Measurements from ENCODE around the gene ZFP1.
"Not testable (repeated sequence)": the region's sequence is repeated elsewhere in the genome, so short reads cannot be mapped to it uniquely, and the experiment has no call there.

The ZFP1 gene

DNA sequence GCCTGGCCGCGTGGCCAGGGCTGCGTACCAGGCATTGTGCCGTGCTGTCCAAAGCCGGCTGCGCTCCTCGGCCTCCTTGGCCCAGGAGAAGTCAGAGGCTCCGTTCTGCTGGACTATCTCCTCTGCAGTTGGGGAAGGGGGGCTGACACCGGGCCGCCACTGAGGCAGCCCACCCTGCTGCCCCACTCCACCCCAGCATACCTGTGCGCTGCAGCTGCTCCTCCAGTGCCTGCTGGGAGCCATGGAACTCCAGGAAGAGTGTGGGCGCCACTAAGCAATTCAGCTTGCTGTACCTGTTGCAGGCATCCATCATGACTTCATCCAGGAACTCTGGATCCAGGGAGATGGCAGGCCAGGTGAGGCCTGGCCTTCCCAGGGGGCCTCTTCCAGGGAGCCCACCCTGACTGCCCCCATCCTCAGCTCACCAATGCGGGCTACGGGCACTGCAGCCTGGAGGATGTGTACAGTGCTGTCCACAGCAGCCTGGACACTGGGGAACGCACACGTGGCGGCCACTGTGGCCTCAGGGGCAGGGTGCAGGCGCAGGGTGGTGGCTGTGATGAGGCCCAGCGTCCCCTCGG lies 34.7 kb upstream of the ZFP1 start:
- no peak for DNase-seq

GRCh38 chr16:75114179-75114945 lies 34.0 kb upstream of the ZFP1 start:
- no peak for DNase-seq

DNA sequence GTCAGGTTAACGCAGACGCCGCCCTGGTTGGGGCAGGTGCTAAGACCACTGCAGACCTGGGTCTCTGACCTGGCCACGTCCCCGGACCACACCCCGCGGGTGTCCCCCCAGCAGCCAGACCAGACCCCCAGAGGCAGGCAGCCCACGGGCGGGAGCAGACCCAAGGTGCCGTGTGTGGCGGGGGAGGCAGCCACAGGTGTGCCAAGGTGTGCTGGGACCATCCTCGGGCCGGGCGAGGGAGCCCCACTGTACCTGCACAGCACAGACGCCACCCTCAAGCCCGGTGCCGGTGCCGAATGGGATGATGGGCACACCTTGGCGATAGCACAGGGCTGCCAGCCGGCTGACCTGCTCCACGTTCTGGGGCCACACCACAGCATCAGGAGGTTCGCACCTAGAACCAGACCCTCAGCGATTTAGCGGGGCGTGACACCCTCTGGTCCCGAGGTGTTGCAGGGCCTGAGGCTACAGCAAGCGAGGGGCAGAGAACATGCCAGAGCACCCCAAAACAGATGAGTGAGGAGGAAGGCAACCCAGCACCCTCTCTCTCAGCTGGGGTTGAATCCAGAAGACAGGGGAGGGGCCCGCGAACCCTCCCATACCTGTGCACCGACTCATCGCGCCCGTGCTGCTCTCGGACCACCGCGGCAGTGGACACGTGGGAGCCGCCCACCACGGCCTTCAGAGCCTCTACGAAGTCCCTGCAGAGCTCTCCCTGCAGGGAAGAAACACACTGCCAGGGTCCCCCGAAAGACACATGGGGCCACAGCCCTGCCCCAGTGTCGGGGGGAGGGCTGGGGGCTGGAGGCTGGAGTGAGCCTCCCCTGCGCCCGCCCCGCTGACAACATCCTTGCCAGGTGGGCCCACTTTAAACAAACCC lies 33.1 kb upstream of the ZFP1 start:
- DNase-seq: no peak

- DNase-seq: no peak
Observed at GRCh38 chr16:75116081-75116910, 32.0 kb upstream of the ZFP1 start, which contains the start of gene LDHD. LDHD (minus strand) TSS chr16:75116780; CDS start chr16:75116720, 60 bp downstream.

GRCh38 chr16:75116911-75117245 lies 31.4 kb upstream of the ZFP1 start:
- DNase-seq: no peak

GRCh38 chr16:75118943-75119539 lies 29.3 kb upstream of the ZFP1 start:
- no peak for DNase-seq

DNA sequence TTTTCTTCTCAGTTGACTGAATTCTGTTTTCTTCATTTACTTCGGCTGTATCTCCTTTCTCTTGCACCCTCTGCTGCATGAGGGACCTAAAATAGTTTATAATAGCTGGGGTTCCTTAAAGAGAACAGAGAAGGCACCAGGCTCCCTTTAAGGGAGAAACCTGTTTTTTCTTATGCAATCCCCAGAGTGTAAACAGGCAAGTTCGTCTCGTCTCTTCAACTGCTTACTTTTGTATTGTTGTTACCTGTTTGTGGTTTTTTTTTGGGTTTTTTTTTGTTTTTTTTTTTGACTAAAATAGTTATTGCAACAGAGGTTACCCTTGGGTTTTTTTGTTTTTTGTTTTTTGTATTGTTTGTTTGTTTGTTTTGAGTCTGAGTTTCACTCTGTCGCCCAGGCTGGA lies 28.1 kb upstream of the ZFP1 start:
- no peak for DNase-seq

GRCh38 chr16:75121949-75122568 lies 26.3 kb upstream of the ZFP1 start:
- no peak for DNase-seq

DNA sequence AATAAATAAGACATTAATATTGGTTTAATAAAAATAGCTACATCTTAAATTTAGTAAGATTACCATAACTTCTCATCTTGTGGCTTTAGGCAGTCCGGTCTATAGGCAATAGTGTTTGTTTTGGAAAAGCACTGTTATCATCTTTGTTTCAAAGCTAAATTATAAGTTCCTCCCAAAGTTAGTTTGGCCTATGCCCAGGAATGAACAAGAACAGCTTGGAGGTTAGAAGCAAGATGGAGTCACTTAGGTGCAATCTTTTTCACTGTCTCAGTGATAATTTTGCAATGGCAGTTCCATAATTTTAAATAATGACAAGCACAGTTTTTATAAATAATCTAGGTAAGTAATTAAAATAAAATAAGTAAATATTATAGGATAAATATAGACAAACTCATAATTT lies 25.7 kb upstream of the ZFP1 start:
- DNase-seq: no peak

- DNase-seq: no peak
Observed at GRCh38 chr16:75127713-75128415, 20.5 kb upstream of the ZFP1 start.

GRCh38 chr16:75129421-75130149 lies 18.7 kb upstream of the ZFP1 start:
- DNase-seq: not testable (repeated sequence)

- DNase-seq: no peak
Observed at GRCh38 chr16:75130150-75130771, 18.1 kb upstream of the ZFP1 start.

- DNase-seq: no peak
Observed at GRCh38 chr16:75131081-75131480, 17.2 kb upstream of the ZFP1 start.

GRCh38 chr16:75138233-75138632 lies 10.1 kb upstream of the ZFP1 start:
- no peak for DNase-seq

DNA sequence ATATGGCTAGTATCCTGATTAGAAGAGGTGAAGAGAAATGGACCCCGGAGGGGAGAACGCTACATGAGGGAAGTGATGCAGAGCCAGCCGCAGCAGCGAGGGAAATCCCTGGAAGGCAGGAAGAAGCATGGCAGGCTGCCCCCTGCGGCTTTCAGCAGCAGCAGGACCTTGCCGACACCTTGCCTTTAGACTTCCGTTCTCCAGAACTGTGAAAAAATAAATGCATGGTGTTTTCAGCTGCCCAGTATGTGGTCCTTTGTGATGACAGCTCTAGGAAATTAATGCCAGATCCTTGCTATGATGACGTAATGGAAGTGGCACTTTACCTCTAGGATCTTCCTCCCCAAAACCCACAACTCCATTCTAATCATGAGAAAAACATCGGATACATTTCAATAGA lies 9.7 kb upstream of the ZFP1 start:
- no peak for DNase-seq

DNA sequence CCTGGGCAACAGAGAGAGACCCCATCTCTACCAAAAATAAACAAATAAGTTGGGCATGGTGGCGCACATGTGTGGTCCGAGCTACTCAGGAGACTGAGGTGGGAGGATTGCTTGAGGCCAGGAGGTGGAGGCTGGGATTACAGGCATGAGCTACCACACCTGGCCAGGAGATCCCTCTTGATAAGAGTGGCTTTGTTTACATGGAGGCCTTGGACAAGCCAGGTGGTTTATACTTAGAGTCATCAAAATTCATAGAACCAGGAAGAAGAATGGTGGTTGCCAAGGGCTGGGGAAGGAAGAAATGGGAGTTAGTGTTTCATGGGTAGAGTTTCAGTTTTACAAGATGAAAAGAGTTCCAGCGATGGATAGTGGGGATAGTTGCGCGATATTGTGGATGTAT lies 8.8 kb upstream of the ZFP1 start:
- no peak for DNase-seq

GRCh38 chr16:75143941-75144340 lies 4.4 kb upstream of the ZFP1 start:
- DNase-seq: no peak

GRCh38 chr16:75147968-75148310 lies 385 bp upstream of the ZFP1 start:
- no peak for DNase-seq

GRCh38 chr16:75151798-75152197 lies 3.5 kb downstream of the ZFP1 start:
- DNase-seq: no peak

GRCh38 chr16:75152635-75153034 lies 4.3 kb downstream of the ZFP1 start:
- DNase-seq: no peak
